Activated CD4-positive, alpha-beta T cell treated with anti-CD3 and anti-CD28 coated beads, Interleukin-2, amount 50 U/mL, for 4 hours (primary cell): ENCODE data around the gene GREB1L.
"Not testable (repeated sequence)": the region's sequence is repeated elsewhere in the genome, so short reads cannot be mapped to it uniquely, and the experiment has no call there.

Experiments
- DNase-seq, 2 experiments: peaks; one replicate each; pipeline ENCODE4 v3.0.0-alpha.2; 2020

GREB1L gene

DNA sequence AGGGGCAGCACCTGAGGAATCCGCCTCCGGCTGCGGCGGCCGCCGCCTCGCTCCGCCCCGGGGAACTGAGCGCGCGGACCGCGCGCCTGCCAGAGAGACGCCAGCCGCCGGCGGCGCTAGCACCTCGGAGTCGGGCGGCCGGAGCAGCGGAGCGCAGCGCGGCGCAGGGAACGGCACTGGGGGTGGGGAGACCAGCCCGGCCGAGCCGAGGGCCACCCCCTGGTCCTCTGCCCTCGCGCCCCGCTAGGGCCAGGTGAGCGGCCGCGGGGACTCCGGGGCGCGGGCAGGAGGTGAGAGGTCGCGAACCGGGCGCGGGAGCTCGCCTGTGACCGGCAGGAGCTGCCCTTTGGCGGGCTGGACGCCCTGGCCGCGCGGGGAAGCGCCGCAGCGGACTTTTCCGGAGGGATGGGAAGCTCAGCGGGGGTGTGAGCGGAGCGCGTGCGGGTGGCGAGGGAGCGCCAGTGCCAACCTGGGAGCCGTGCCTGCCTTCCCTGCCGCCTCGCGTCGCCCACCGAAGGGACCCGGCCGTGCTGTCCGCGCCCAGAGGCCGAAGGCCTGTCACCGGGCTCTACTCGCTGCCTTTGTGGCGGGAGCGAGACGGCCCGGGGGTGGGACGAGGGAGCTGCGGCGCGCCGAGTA lies at the start of gene GREB1L:
Gene GREB1L, plus strand, starts transcription at position 92 of the 639 bp plus-strand sequence. CDS start 141,287 bp downstream, outside the sequence.
- no peak for DNase-seq

DNA sequence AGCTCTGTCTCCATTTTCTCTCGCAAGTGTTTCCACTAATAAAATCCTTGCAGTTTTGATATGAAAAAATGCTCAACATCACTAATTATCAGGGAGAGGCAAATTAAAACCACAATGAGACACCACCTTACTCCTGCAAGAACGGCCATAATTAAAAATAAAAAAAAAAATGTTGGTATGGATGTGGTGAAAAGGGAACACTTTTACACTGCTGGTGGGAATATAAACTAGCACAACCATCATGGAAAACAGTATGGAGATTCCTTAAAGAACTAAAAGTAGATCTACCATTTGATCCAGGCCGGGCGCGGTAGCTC lies 49.8 kb upstream of the GREB1L start:
- DNase-seq: no peak

DNA sequence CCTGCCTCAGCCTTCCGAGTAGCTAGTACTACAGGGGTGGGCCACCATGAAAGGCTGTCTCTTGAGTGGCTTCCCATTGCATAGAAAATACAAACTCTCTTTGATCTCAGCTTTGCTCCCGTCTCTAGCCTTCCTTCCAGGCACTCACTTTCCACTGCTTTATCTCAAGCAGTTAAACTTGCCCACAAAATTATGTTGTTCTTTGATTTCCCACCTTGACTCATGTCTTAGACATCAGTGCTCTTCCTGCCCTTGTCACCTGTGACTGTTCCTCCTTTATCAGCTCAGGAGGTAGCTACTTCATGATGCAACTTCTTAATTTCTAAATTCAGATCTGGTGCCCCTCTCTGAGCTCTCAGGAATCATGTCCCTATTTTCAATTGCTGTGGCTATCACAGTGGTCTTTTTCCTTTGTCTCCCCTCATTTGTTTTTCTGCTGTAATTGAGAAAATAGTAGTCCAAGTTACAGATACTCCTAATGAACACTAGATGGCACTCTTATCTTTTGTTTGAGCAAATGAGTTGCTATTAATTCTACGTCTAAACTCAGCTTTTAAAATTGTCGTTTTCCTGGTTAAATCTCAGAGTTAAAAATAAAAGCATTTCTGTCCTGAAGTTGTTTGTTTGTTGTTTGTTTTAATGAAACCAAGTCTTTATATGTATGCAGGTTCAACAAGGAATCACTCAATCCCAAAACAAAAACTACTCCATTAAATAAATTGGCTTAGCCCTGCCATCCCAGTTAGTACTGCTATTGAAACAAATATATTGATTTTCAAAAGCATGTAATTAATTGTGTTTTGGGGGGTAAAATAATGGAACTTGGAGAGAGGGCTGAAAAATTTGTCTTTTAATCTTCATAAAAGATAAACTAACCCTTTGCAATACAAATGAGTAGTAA lies 46.9 kb upstream of the GREB1L start:
- DNase-seq: no peak

DNA sequence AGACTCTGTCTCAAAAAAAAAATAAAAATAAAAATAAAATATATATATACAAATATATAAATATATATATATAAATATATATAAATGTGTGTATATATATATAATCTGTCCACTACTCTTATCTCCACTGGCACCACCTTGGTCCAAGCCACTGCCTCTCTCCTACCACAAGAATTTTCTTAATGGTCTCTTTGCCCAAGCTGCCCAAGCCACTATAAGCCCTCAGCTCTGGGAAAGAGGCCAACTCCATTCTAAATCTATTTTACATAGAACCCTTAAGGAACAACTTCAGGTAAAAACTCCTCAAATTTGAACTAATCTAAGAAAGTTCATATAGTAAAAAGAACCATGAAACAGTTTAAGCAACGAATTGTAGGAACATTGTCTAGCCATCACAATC lies 45.6 kb upstream of the GREB1L start:
- no peak for DNase-seq

DNA sequence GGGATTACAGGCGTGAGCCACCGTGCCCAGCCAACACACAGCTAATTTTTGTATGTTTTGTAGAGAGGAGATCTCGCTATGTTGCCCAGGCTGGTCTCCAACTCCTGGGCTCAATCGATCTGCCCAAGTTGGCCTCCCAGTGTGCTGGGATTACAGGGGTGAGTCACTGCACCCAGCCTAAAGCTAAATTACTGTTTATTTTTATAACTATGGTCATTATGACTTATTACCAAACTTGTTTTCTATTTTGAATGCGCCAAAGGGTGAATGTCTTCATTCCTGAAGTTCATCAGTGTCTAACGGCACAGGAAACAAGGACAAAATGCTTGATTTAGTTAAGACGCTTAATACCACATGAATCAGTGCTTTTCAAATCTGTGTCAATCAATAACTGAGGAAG lies 38.9 kb upstream of the GREB1L start:
- DNase-seq: no peak

DNA sequence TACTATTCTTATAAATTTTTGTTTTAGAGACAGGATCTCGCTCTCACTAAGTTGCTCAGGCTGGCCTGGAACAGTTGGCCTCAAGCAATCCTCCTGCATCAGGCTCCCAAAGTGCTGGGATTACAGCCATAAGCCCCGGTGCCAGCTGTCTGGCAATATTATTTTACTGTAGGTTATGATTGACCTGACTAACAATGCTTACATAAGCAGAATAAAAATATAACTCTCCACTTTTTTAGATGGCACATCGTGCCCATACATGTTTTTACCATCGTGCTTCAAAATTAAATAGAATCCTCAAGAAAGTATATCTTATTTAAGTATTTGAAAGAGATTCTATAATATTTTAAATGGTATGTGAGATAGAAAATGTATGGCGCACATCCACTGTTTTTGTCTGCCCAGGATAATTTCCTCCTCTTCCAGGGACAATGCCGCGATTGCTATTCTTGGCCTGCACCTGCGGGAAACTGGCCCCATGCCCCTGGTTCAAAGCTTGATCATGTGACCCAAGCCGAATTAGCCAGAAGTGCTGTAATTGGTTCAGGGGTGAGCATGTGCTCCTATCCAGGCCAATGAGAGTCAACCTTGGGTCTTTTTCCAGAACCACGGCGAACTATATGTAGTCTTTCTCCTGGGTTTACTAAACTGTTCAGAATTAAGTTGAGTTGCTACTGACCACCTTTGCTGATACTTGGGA lies 38.3 kb upstream of the GREB1L start:
- DNase-seq: no peak

DNA sequence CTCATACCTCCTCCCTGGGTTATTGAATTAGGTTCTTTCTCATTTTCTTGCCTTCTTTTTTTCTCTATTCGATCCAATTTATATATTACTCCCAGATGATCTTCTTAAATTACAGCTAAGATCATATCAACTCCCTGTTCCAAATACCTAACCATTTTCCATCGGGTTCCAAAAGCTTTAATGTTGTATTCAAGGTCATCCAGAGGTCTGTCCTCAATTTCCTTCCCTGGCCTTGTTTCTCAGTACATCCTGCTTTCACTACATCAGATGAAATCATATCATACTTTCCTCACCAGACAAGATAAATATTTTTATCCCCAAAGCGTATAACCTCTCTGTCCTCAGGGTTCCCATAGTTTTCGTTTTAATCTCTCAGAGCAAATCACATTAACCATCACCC lies 36.3 kb upstream of the GREB1L start:
- no peak for DNase-seq

DNA sequence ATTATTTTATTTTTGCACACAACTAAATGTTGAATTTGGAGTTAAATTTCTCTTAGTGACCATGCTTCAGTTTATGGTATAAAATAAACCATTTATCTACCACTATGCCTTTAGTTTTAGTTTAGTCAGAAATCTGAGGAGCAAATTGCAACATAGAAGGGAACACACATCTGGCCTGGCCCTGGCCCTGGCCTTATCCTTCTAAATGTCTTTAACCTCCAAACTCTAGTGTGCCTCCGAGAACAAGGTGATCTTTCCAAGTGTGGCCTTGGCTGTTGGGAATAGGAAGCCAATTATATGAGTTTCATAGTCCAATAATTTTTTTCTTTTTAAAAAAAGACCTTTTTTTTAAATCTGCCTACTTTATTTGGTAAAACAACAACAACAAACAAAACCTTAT lies 31.8 kb upstream of the GREB1L start:
- no peak for DNase-seq

DNA sequence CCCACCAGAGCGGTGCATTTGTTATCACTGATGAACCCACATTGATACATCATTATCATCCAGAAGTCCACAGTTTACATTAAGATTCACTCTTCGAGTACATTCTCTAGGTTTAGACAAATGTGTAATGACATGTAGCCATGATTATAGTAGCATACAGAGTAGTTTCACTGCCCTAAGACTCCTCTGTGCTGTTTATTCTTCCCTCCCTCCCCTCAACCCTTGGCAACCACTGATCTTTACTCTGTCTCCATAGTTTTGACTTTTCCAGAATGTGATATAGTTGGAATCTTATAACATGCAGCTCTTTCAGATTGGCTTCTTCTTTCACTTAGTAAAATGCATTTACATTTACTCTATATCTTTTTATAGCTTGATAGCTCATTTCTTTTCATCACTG lies 31.2 kb upstream of the GREB1L start:
- DNase-seq: no peak

DNA sequence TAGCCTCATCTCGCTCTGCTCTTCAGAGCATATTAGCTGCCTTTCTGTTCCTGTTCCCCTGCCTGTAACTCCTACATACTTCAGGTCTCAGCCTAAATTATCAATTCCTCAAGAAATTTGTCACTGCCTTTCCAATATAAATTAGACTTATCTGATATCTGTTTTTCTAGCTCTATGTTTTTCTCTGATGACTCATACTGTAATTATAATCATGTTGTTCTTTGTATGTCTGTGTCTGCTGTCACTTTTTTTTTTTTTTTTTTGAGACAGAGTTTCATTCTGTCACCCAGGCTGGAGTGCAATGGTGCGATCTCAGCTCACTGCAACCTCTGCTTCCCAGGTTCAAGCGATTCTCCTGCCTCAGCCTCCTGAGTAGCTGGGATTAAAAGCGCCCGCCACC lies 27.6 kb upstream of the GREB1L start:
- not testable (repeated sequence) for DNase-seq

DNA sequence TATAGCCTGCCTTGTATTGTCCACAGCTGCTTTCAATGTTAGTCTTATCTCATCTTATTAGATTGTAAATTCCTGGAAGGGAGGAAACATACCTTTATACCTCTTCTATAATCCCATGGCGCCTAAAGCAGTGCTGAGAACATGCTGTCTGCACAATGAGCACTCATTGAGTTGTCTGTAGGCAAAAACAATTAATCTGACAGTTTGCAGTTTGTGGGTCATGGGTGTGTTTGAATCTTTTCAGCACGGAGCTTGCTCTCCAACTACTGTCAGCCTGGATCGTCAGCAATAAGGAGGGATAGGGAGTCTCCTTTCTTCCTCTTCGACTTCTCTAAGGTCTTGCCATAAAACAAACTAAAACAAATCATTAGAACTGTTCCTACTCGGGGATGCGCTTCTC lies 26.5 kb upstream of the GREB1L start:
- no peak for DNase-seq

DNA sequence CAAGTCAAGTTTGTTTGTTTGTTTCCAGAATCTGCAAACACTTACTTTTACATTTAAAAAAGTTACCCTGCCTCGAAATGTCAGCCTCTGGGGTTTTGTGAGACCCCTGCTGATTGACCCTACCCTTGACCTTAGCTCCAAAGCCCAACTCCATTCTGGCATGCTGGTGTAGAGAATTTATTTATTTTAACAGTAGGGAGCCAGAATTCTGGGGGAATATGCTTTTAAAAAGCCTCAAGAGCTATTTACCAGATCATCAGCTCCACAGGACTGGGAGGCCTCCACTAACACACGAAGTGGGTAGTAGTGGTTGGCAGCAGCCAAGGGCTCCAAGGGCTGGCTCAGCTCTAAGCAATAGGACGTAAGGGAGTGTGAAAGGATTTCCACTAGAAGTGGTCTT lies 23.2 kb upstream of the GREB1L start:
- no peak for DNase-seq

DNA sequence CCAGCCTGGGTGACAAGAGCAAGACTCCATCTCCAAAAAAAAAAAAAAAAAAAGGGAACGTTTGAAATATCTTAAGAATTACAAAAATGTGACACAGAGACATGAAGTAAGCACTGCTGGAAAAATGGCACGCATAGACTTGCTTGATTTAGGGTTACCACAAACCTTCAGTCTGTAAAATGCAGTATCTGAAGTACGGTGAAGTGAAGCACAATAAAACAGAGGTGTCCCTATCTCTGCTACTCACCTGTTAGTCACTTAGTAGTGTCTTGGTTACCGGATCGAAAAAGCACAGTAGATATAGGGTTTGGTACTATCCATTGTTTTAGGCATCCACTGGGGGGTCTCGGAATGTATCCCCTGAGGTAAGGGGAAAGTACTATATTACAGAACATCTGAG lies 11.6 kb upstream of the GREB1L start:
- no peak for DNase-seq

DNA sequence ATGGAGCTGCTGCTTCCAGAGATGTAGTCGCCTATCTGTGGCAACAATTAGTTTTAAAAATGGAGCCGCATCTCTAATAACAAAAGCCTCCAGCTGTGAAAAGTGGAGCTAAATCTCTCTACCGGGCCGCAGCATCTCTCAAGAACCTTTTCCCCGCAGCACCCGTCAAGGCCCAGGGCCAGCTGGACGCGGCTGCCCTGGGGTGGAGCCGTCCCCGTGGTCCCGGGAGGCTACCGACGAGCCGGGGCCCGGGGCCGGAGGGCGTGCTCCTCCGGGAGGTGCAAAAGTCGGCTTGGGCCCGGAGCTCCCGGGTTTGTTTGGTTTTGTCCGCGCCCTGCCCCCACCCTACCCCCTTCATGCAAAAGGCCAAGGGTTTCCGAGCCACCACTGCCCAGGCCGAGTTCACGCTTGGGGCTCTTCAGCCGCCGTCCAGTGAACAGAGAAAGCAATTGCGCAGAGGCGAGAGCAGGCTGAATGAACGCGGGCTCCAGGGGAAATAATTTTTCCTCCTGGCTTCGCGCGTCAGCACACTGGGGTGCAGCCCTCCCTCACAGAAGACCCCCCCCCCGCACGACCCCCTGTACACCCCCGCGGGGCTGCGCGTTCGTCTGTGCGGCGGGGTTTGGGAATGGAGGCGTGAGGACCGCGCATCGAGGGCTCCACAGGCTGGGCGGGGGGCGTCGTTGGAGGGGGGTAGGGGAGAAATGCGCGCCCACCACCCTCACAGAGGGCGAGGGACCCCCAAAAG lies 557 bp upstream of the GREB1L start:
- no peak for DNase-seq

DNA sequence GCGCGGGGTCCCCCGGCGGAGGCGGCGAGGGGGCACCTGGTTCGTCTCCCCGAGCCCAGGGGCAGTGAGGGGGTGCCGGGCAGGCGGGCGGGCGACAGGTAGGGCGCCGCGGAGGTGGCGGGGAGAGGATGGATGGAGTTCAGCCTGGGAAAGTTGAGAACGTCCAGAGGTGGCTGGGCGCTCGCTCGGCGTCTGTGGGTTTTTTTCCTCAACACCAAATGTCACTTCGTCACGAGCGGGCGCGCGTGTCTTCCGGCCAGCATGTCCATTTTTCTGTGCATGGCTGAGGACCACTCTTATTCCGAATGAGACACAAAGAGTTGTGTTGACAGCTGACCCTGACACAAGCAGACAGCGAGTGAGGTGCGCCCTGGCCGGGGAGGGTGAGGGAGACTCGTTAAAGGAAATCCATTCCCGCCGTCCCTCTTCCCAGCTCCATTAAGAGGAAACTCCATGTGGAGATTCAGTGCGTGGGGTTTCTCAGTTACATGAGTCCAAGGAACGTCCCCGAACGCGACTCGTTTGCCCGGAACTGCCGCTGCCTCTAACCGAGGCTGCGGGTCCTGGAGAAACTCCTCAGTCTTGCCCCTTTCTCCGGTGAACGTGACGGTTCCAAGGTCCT lies 859 bp downstream of the GREB1L start:
- no peak for DNase-seq

DNA sequence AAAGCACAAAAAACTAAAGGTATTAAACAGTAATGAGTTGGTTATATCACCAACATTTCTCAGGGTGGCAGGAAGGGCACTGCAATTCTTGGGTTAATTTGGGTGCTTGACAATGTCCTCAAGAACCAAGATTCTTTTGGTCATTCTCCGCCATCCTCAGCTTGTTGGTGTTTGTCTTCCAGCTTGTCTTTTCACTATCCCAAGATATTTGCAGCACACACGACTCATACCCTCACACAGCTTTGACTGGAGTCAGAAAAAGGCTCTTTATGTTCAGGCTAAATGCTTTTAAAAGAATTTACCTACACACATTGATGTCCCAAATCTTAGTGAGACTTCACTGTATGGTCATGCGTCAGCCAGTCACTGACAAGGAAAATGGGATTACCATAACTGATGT lies 12.5 kb downstream of the GREB1L start:
- no peak for DNase-seq

DNA sequence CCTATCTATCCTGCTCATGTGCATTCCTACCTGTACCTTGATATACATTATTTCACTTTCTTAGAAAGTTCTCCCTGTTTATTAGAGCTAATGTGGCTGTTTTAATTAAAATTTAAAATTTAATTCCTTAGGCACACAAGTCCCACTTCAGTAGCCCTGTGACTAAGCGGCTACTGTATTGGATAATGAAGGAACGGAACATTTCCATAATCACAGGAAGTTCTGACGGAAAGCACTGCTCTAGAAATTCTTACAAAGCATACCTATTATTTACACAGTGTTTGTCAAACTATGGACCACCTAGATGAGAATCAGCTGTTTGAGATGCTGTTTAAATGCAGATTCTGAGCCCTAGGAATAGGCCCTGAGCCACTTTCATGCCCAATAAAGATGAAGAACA lies 13.2 kb downstream of the GREB1L start:
- no peak for DNase-seq

DNA sequence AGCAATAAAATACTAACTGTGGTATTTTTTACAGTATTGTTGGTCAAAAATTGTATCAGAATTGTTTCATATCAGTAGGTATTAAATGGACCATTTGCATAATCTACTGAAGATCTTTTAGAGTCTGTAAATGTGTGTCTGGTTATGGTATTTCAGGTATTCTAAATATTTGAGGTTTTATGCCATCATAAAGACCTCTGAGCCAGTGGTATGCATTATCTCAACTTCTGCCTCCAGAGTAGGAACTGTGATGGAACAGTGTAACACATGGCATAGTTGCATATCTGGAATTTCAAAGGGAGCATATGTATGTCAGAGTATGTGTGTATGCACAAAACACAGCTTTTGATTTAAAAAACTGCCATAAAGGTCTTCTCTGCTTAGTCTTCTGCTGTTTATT lies 15.4 kb downstream of the GREB1L start:
- no peak for DNase-seq

DNA sequence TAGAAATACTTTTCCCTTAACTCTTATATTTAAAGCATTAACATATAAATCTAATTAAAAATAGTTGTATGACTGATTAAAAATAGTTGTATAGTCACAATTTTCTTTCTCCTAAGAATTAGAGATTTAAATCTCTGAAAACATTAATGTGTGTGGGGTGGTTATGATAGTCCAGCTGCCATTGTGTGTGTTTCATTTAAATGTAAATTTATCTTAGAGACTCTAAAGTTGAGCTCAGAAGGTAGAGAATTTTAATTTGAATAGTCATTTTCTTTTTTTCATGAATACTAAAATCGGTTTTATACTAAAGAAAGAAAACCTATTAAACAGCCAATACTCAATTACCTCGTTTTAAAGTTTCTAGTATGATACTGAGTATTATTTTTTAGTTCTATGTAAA lies 18.6 kb downstream of the GREB1L start:
- DNase-seq: no peak

DNA sequence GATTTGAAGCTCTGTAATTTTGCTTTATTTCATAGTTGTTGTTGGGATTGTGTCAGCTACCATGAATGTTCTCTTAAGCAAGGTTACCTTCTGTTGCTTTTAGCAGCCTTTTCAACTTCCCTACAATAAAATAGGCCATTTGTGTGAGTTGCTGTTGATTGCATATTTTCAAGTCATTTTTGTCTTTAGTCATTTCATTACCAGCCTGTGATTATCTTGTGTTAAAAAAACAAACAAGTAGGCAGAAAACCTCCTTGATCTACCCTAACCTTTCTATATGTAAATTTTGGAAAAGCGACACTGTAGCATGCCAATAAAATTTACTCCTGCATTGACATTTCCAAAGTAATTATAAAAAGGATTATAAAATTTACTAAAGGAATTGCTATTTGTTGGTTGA lies 19.3 kb downstream of the GREB1L start:
- no peak for DNase-seq

DNA sequence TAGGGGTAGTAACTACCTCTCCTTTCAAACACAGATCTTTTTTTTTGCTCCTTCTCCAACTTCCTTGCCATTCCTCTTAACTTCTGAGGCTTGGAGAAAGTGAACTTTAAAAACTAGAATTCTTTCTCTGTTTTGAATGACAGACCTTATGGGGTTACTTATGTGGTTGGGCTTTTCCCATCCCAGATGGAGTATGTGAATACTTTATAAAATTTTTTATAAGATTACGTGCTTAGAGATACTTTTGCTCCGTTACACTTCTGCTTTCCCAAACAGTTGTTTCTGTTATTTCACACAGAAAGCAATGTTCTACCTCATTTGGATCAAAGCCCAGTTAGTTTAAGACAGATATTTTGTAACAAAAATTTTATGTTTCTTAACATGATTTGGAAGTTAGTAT lies 20.2 kb downstream of the GREB1L start:
- no peak for DNase-seq

DNA sequence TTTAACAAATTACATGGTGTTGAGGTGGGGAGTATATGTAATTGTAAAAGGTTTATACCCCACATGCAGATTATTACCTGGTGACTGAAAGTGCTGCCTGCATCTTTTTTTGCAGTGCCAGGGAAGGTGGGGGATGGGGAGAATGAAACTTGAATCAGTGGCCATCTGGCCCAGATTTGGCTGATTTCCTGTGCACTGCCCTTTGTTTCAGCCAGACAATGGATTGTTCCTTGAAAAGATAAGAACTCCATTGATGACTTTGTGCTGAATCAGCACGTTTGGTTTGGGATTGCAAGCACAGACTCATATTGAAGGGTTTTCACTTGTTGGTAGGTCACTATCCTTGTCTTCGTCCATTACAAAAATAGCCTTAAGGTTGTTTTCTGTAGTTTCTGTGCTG lies 20.9 kb downstream of the GREB1L start:
- DNase-seq: no peak

DNA sequence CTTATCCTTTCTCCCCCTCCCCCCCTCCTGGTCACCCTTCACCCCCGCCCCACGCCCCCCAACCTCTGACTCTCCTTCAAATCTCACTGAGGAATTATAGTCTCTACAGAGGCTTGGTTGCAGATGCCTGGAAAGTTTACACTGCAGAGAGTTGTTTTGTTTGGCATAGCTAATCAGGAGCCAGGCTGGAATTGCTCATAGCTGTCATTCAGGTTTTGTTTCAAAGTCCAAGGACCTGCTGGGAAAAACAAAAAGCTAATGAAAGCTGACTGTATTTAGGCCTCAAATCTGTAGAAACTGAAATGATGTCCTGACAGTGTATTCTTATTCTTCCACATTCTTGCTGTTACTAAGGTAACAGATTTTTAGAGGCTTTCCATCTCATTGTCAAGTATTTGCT lies 22.6 kb downstream of the GREB1L start:
- no peak for DNase-seq
